GM19372 (cell line): Measurements from ENCODE around the gene GLI3.

Experiments
- ATAC-seq: cut with Tn5 transposase; IDR thresholded peaks from one replicate; pipeline ENCODE4 v1.9.1; 2021; ENCODE audit warnings: mild to moderate bottlenecking, low read depth, moderate library complexity; ENCODE audit not compliant: unreplicated experiment

GLI3 gene

GRCh38 chr7:42183547-42183946, 53.5 kb downstream of the GLI3 start:
- no peak for ATAC-seq

- ATAC-seq = no peak
Observed at GRCh38 chr7:42181566-42181965, 55.4 kb downstream of the GLI3 start.

- ATAC-seq = no peak
Observed at GRCh38 chr7:42180806-42181205, 56.2 kb downstream of the GLI3 start.

DNA sequence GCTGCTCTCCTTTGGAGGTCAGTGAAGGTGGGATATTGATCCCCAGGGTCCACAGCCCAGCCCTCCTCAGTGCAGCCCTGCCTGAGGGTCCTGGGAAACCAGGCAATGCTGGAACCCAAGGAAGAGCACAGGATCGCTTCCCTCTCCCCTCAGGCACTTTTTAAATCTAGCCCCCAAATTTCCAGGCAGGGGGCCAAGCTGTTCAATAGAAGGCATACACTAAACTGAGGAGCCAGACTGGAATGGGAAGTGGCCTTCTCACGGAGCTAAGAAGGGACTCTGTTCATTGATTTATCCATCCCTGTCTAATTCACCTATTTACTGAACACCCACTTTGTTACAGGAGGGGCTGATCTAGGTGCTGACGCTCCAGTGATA, 60.3 kb downstream of the GLI3 start:
- ATAC-seq = no peak

GRCh38 chr7:42175834-42176723, 60.9 kb downstream of the GLI3 start:
- no peak for ATAC-seq

GRCh38 chr7:42174391-42174912, 62.6 kb downstream of the GLI3 start:
- no peak for ATAC-seq

- no peak for ATAC-seq
Observed at GRCh38 chr7:42170724-42171123, 66.3 kb downstream of the GLI3 start.

- no peak for ATAC-seq
Observed at GRCh38 chr7:42168512-42168911, 68.5 kb downstream of the GLI3 start.

GRCh38 chr7:42167631-42168236, 69.3 kb downstream of the GLI3 start:
- no peak for ATAC-seq

DNA sequence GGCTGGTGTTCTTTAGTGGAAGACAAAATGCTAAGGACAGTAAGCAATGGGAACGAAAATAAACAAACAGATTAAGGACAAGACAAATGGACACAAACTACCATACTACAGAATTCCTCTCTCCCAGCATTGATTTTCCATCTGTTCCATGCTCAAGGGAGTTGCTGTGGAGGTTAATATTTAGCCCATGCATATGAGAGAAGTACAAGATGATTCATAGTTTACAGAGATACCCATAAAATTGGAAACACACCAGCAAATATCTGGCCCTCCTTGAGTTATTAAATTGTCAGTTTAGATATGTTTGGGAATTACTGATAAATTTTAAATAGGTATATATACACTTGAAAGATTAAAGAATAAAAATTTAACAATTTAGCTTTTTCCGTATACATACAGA, 69.8 kb downstream of the GLI3 start:
- no peak for ATAC-seq

GRCh38 chr7:42164881-42165428, 72.1 kb downstream of the GLI3 start:
- ATAC-seq = no peak

DNA sequence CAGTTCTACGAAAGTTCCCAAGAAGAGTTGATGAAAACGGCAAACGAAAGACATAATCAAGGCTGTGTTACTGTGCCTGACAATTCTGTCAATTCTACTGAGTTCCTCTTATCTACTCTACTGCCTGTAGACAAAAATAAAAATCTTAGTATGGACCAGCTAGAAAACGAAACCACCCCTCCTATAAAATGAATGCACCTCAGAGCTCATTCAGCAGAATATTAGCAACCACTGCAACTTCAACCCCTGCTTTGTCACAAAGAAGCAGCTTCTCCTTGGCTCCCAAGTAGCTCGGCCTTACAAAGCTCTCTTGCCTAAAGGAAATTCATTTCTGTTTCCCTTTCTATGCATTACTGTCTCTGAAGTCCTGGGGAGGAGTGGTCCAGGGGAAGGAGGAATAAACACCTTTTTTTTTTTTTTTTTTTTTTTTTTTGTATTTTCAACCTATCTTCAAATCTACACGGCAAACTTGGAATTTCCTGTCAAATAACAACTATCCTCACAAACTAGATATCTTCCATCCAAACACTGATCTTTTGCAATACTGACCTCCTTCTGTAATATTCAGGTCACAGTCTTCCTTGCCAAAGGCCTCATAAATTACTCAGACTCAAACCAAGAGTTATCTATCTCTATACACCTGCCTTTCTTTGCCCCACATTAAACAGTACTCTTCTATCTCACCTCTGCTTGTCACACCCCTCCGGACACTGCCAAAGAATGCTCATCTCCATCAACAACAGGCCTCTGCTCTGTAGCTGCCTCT, 74.3 kb downstream of the GLI3 start:
- ATAC-seq = no peak

- ATAC-seq = no peak
Observed at GRCh38 chr7:42161719-42162118, 75.3 kb downstream of the GLI3 start.

GRCh38 chr7:42161110-42161509, 75.9 kb downstream of the GLI3 start:
- ATAC-seq = no peak

GRCh38 chr7:42159130-42159529, 77.9 kb downstream of the GLI3 start:
- ATAC-seq = no peak

DNA sequence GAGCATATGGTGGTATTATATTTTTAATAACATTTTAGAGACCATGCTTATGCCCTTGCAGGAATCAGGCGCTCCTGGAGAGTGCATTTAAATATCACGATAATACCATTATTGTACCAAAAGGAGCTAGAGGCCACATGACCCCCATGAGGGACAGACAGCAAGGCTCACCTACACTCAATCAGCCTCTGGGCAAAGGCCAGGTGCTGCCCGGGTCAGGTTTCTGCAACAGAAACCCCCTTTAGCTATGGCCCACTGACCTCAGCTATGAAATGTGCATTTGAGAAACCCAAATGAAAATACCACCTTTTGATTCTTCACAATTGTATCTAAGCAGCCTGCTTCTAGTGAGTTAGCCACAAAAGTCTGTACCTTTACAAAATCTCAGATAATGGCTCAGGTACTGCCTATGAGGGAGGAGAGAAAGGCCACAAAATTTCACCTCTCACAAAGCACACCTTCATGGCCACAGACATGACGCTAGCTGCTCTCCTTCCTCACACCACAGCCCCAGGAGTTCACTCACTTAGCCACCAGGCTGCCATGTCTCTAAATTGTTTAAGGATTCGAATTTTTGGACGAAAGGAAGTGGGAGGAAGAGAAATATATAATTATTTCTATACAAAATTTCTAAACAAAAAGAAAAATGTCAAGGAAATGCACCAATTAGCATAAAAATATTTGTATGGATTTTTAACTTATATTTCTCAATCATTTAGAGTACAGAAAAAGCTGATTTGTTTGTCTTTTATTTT, 79.9 kb downstream of the GLI3 start:
- ATAC-seq = no peak

DNA sequence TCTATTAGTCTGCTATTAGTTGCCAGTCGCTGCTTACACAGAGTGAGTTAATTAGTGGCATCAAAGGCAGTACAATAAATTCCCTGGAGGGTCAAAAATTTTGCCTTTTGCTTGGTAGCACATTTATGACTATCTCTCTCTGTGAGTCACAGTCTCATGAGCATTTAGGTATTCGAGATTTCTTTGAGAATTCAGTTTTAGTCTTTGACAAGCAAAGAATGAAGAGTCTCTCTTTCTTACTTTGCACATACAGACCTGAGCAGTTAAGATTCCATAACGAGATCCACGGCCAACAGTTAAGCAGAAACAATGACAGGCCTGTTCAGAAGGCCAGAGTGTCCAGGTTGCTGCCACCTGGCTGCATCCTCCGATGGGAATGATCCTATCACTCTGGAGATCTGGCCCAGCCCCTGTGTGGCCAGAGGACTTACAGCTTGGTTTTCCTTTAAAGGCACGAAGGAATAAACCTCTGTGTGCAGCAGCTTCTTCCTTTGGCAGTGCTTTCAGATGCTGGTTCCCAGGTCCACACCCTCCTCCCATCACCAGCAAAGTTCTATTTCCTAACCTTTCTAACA, 80.6 kb downstream of the GLI3 start:
- ATAC-seq = no peak

- ATAC-seq = no peak
Observed at GRCh38 chr7:42155584-42156290, 81.3 kb downstream of the GLI3 start.

GRCh38 chr7:42154173-42154572, 82.8 kb downstream of the GLI3 start:
- ATAC-seq = no peak
